NCI-H2227 (cell line): Measurements from ENCODE around the gene SCRN2.
A peak's percentile ranks its signal among the peaks of the same experiment; 100 is the strongest.

Experiments used
- DNase-seq: peaks from one replicate; lab custom pipeline; 2025; ENCODE audit not compliant: unreplicated experiment; lab: John Stamatoyannopoulos, UW

The SCRN2 gene

DNA sequence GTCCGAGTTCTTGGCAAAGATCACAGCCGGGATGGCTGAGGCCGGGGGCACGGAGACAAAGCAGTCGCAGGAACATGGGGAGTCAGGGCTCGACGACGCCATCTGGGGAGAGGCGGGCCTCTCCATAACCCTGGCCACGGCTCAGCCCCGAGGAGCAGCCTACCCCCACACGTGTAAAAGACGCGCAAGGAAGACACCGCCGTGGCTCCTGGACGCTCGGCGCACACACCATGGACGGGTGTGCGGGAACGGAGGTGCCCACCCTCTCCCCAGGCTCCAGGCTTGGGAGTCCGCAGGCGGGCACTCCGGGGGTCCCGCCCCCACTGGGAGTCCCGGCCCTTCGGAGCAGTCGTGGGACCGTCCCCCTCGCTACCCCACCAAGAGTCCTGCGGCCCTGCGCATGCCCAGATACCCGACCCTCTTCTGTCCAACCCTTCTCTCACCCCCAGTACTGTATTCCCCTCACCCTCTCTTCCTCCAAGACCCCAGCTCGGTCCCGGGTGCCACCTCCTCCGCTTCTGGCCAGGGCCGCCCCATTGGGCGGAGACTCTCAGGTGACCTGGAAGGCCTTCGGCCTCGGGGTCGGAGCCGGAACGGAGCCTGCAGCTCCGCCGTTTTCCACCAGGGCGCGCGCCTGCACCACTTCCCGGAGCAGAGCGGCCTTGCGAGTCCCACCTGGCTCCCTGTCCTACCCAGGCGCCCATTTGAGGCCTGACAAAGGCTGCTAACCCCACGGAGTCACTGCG is at the start of gene SCRN2:
TSS of gene SCRN2 (minus strand) at position 532 of the 746 bp plus-strand sequence. CDS start at position 102, 430 bp downstream.
- DNase-seq, result peak; percentile 84

DNA sequence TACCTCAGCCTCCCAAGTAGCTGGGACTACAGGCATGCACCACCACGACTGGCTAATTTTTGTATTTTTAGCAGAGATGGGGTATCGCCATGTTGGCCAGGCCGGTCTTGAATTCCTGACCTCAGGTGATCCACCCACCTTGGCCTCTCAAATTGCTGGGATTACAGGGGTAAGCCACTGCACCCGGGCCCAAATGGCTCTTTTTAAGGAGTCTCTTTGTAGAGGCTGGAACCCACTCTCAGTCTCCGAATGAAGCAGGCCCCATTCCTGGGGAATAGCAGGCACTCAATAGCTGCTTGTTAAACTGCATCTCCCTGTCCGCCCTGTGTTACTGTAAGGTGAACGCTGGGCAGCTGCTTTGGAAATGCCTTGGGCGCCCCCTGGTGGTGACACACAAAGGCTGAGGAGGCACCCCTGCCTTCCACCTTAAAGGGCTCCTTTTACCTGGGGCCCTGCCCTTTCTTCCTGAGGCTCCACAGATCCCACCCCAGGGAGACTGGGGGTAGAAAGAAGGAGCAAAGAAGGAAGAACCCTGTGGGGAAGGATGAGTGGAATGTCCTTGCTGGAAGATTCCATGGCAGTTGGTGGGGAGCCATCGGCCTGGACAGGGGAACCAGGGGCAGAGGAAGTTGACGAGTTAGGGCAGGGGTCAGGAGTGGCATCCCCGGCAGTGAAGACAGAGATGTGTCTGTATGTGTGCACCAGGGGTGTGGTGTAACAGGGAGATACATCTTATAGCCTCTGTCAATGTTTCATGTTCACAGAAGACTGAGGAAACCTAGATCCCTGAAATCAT is 48.9 kb upstream of the SCRN2 start:
- peak; percentile 88 for DNase-seq

DNA sequence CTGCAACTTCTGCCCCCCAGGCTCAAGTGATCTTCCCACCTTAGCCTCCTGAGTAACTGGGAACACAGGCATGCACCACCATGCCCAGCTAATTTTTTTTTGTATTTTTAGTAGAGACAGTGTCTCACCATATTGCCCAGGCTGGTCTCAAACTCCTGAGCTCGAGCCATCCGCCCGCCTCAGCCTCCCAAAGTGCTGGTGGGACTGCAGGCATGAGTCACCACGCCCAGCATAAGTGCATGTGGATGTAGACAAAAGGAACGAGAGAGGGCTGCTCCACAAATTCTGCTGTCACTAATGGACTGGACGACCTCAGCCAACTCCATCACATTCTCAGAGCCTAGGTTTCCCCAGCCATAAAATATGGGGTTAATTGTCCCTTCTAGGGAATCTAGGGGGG is 47.2 kb upstream of the SCRN2 start:
- peak; percentile 72 for DNase-seq

DNA sequence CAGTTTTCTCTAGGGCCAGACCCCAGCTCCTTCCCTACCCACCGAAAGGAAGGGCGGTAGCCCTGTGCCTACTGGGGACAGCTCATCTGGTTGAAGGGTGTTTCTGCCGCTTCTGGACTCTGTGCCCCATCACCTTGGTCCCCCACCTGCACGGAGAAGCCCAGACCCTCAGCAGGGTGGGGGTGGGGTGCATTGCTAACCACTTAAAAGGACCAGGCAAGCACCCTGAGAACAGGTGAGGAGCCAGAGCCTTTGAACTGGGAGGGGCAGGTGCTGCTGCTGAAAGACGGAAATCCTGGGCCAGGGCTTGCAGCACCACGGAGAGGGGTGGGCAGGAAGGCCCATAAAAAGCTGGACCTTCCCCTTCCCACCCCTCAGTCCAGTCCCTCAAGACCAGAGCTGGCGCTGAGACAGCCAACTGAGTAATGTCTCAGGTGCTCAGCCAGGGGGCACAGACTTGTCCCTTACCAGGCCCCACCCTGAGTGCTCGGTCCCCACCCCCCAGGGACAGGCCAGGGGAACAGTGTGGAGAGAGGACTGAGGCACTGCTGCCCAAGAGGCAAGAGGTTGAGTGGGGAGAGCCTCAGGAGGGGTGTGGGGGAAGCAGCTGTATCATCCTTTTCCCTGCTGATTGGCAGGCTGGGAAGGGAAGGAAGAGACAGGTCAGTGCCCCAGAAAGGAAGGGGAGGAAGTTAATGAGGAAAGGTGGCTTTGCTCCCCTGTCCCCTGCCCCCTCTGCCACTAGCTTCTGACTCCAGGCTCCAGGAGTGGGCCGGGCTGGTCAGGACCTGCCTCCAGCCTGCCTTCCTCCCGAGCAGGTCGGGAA is 44.0 kb upstream of the SCRN2 start:
- no peak for DNase-seq

DNA sequence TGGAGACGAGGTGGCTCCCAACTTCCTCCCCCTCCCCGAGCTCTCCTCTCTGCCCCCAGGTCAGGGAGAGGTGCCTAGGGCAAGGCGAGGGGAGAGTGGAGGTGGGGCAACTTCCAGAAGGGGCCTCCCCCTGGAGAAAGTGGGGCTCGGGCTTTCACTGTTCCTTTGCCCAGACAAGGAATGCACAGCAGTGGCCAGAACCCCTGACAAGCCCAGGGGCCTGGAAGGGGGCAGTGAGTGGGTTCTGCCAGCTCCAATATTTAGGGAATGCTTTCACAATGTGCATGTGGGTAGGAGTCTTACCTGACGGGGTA is 43.3 kb upstream of the SCRN2 start:
- no peak for DNase-seq

DNA sequence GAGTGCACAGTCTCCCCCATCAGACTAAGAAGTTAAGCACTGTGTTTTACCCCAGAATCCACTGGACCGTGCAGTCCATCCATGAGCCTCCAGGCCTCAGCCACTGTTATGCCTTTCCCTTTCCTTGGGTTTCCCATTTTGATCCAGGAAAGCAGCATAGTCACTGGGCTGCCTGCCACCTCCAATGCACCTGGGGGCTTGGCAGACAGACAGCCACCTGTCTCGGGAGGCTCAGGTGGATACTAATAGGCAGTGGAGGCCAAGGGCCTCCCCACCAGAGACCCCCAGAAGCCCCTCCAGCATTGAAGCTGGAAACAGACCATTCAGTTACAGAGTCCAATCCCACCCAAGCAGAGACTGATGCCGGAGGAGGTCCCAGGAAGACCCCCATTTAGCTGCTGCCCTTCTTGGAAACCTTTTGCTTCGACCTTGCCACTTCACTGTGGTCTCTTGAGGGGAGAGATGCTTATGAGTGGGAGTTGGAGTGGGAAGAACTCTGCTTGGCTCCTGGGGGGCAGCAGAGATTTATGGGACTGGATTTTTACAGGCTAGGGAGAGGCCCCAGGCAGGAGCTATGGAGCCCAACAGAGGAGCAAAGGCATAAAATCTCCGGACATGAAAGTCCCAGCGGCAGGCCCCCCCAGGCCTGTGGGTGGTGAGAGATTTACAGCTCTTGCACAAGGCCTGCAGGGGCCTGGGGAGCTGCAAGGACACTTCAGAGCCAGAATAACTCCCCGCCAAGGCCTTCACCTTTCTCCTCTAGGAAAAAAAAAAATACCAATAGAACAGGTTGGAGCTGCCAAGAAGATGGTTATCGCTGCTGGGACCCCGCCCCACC is 42.7 kb upstream of the SCRN2 start:
- no peak for DNase-seq

DNA sequence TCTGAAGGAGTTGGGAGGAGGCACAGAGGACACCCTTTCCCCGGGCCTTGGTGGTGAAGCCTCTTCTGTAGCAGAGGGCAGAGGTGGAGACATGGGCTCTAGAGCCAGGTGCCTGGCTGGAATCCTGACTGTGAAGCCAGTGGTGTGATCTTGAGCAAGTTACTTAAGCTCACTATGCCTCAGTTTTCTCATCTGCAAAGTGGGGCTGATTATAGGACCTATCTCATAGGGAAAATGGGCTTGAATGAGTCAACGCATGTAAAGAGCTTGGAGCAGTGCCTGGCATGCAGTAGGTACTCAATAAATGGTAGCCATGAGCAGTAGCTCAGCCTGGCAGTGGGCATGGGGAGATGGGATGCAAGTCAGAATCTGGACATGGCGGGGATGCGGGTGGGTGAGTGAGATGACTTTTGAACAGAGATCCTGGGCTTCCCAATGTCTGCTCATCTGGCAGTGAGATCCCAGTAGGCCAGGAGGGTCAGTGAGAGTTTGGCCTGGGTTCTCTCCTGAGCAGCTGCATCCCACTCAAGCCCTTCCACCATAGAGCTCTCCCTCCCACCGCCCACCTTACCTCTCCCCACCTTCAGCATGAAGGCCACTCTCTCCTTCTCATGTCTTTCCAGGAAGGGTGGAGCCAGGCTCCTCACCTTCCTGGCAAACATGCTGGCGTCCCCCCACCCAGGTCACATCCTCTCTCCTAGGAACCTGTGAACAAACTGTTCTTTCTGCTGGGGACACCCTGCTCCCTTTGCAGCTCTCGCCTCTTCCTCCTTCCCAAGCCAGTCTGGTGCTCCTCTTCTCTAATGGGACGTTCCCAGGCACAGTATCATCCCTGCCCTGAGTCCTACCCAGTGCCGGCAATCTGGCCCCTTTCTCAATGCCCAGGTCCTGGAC is 41.9 kb upstream of the SCRN2 start:
- DNase-seq, result no peak

DNA sequence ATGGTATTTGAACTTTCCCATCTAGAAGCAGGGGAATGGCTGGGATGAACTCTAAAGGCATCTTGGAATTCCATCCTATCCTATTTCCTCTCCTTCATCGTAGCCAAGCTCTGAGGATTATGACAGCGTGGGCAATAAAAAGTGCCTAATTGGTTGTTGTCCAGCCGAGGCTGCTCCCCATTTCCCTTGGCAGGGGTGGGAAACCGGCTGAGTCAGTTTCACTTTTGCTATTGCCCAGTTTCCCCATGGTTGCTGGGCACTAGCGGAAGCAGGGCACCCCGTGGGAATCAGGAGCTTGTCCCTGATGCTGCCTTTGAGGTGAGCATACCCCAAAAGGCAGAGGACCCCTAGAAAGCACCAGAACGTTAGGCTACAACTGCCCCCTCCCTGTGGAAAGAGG is 41.2 kb upstream of the SCRN2 start:
- DNase-seq, result no peak

DNA sequence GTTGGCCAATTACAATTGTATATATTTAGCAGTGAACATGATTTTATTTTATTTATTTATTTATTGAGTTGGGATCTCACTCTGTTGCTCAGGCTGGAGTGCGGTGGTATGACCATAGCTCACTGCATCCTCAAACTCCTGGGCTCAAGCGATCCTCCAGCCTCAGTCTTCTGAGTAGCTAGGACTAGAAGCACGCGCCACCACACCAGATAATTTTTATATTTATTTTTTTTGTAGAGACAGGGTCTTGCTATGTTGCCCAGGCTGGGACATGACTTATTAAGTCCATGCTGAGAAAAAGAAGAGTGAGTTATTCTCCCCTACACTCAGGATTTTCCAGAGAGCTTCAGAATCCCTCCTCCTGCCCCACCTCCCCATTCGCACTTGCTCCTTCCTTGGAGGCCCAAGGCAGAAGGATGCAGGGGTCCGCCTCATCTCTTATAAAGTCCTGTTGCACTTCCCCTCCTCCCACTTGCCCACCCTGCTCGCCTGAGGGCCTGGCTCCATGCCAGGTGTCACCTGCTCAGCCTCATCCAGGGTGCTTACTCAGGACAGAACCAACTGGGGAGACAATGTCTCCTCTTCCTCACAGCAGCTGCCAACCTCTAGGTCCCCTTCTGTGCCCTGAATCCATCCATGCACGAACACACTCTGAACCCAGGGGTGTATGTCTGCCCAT is 38.8 kb upstream of the SCRN2 start:
- no peak for DNase-seq

DNA sequence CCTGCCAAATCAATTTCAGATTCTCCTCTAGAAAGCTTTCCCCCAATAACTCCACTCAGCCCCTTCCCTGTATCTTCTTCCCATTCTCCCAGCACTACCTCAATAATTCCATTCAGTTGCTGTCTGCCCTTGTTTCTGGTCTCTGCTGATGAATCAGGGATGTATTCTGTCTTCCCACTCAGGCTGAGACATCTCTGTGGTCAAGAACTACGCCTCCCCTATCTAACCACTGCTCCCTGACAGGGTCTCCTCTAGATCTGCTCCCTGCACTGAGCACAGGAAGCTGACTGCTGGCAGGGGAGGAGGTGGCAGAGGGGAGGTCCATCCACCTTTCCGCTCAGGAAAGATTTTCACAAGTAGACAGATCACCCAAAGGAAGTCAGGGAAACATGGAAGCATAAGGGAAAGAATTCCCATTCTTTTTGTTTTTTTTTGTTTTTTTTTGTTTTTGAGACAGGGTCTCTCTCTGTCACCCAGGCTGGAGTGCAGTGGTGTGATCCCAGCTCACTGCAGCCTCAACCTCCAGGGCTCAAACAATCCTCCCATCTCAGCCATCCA is 38.0 kb upstream of the SCRN2 start:
- no peak for DNase-seq

DNA sequence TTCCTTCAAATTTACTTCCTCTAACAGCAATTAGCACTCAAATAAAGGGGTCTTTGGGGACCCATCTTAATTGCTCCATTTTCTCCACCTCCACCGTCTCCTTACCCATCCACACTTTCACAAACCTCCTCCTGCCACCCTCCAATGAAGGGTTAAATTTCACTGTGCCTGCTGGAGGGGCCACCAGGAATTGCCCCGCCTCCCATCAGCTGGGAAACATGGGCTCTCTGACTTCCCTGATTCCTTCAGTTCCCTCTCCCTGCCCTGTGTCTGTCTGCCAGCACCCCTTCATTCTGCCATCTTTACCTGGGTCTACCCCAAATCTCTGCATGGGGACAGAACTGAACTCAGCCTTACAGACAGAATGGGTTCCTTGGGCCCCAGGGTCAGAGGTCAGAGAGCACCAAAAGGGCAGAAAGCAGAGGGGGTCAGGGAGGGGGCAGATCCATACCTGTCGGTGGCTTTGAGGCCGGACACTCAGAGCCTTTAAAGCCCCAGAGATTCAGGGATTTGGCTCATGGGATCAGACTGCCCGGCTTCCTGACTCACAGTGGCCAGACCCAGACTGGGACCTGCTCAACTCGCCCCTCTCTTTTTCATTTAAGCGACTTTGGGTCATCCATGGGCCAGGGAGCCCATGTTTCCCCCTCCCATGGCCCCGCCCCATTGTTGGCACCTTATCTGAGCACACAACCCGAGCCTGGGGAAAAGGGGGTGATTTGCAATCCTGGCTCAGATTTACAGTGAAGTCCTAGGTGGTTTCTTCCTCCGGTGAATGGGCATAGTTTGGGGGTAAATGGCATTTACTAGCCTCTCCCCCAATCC is 37.3 kb upstream of the SCRN2 start:
- no peak for DNase-seq

DNA sequence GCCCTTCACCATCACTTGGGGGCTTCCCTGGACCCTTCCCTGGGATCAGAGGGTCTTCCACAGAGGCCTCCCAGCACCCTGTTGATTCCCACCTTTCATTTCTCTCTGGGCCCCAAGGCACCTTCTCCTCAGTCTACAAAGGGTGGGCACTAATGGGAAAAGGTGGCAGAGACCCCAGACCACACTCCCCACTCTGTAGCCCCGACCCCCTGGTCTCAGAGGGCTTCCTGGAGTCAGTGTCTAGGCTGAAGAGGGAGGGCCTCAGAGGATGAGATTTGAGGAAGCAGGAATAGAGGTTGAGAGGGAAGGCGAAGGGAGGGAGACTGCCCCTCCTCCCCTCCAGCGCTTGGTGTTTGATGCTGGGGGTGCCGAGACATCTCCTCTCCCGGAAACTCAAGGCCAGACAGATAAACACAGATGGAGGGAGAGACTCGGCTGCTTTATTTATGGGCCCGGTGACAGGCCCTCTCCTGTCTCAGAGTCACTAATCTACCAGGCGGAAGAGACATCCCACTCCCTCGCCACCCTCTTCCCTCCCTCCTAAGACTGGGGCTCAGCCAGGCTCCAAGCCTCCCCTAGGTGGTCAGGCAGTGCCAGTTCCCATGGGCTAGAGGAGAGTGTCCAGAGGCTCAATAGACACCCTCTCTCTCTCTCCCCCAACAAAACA is 36.4 kb upstream of the SCRN2 start:
- no peak for DNase-seq

DNA sequence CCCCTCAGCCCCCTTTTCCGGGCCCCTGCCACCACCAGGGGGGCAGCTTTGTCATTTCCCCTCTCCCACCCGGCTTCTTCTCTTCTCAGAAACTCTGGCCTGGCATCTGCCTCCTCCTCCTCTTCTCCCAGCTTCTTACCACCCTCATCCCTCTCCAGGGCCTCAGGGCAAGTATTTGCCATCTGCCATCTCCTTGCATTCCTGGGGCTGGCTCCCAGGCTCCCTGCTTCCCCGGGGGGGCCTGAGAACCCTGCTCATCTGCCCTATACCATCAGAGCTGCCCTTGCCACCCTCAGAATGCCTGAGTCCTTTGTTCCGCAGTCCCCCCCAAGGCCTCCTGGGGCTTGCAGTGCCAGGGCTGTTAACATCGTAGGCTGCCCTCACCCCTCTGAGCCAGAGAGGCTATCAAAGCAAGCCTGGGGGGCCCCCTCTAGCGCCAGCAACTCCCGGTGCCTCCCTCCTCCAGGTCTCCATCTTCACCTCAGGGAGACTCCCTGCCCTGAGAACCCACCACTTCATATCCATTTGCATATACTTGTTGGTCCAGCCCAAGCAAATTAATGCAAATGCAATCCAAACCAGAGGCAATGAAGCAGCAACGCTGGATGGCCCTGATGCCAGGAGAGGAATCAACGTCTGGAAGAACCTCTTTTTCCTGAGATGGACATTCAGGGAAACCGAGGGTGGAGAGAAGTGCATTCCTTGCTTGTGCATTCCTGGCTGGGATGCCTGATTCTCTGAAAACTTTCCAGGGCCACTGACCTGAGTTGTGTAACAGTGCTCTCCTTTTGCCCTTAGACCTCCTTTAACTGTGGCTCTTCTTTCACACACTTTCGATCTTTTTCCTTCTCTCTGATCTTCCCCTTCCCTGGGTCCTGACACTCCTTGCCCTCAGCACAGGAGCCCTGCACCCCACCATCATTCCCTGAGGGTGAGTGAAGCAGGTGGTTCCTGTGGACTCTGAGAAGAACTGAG is 34.2 kb upstream of the SCRN2 start:
- DNase-seq, result no peak

DNA sequence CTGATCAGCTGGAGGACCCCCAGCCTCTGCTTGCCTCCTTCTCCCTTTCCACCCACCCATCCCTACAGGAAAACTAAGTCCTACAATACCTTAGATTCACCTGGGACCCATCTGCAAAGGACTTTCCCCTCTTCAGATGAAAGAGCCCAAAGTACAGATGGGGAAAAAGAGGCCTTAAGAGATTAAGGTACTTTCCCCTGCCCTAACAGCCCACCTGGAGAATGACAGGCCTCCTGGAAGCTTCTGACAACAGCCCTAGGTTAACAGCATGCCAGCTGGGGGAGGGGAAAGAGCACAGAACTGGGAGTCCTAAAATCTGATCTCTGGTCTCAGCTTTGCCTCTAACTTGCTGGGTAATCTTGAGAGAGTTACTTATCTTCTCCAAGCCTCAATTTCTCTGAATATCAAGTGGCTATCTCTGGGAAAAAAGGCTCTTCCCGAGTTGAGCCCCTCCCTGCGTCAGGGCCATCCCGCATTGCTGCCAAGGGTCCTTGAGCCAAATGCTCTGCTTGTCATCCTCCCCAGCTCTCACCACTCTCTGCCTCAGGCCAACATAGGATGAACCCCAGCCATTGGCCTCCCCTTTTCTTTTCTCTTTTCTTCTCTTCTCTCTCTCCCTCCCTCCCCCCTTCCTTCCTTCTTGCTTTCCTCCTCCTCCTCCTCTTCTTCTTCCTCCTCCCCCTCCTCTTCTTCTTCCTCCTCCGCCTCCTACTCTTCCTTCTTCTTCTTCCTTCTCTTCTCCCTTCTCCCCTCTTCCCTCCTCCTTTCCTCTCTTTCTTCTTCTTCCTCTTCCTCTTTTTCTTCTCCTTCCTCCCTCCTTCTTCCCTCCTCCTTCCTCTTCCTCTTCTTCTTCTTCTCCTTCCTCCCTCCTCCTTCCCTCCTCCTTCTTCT is 32.4 kb upstream of the SCRN2 start:
- no peak for DNase-seq

DNA sequence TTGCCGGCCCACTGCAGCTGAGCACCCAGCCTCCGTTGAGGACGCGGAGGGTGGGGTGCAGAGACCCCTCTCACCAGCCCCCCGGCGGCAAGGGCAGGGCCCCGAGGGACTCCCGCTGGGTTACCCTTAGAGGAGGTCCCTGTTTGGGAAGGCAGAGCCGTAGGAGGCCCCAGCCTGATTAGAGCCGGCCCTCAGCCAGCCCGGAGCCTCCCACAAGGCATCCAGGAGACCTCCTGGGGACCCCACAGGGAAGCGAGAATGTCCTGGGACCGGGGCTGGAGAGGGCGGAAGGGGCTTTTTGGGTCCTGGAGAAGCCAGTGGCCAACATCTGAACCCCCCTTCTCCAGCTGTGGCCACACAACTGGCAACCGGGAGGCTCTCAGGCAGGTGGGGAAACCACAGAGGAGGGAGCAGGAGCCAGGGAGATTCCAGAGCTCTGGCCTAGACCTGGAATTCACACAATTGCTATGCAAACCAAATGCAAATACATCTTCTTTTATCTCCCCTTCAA is 31.6 kb upstream of the SCRN2 start:
- no peak for DNase-seq
